Fibroblast of skin of right quadriceps (primary cell): Measurements from ENCODE around the gene NEGR1.
"Not testable (repeated sequence)": the region's sequence is repeated elsewhere in the genome, so short reads cannot be mapped to it uniquely, and the experiment has no call there.

Experiments used
- DNase-seq: peaks from one replicate; pipeline ENCODE4 v3.0.0-alpha.2; 2013

The NEGR1 gene

GRCh38 chr1:71921204-71921603, 361.1 kb downstream of the NEGR1 start:
- no peak for DNase-seq

DNA sequence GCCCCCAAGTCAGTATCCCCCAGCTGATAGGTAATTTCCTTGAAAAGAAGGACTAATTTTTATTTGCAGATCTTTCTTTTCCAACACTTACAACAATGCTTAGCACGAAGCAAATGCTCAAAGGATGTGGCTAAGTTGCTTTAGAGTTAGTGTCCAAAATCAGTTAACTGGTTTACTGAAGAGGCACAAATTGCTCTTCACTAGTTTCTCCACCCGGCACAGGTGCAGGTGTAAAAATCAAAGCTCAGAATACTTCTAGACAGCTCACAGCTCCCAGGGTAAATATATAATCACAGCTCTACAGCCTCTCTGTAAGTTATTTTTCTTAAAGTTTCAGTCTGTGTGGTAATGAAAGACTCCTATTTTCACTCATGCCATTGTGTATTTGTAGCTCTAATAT, 361.8 kb downstream of the NEGR1 start:
- DNase-seq: no peak

- no peak for DNase-seq
These were observed 362.4 kb downstream of the NEGR1 start for GRCh38 chr1:71919811-71920509.

DNA sequence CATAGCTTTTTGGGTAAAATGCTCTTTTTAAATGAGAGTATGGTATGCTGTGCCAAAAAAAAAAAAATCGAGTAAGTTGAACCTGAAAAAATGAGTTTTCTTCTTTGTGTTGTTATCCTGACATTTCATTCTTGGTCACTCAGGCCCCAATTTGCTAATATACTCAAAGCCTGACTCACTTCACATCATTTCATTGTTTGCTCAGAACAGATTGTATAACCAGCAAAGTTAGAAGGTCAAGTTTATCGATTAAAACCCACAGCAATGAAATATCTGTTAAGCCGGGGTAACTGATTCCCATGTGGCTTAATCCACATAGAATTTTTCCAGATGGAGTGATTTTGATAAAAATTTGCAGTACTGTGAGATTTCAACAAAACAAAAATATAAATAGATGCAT, 363.7 kb downstream of the NEGR1 start:
- no peak for DNase-seq

DNA sequence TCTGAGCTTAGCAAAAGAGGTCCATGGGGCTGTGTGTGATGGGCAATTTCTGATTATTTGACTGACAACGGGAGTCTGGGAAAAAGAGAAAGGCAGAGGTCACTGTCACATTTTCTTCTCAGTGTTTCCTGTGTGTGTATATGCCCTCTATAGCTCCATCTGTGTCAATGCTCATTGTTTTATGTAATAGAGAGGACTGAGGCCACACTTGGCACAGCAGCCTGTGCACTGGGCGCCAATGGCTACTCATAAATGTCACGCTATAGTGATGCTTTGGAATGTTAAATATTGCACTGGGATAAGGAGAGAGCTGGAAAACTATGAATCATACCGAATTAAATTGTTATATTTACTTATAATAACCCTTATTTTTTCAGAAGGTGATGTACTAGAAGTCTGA, 365.4 kb downstream of the NEGR1 start:
- DNase-seq: no peak

GRCh38 chr1:71914626-71915025, 367.7 kb downstream of the NEGR1 start:
- no peak for DNase-seq

DNA sequence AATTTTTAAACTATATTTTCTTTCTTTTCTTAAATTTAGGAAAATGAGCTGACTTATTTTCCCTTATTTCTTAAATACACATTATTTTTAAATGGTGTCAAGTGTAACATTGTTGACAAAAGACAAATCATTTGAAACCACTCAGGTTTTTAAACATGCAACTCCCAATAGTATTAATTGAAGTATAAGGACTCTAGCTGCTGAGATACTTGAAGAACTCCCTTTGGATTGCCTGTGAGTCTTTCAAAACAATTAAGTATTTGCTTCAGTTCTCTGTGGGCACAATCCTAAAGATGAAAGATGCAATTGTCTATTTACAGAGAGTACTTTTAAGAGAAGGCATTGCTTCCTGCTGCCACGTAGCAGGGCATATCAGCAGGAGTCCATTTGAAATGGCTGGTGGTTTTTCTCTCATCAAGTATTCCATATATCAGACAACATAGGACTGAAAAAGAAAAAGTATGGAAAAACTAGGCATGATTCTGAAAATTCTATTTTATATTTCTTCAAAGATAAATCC, 373.4 kb downstream of the NEGR1 start:
- DNase-seq: no peak

- no peak for DNase-seq
These were observed 374.0 kb downstream of the NEGR1 start for GRCh38 chr1:71908303-71908702.

GRCh38 chr1:71899881-71900280, 382.5 kb downstream of the NEGR1 start:
- no peak for DNase-seq

DNA sequence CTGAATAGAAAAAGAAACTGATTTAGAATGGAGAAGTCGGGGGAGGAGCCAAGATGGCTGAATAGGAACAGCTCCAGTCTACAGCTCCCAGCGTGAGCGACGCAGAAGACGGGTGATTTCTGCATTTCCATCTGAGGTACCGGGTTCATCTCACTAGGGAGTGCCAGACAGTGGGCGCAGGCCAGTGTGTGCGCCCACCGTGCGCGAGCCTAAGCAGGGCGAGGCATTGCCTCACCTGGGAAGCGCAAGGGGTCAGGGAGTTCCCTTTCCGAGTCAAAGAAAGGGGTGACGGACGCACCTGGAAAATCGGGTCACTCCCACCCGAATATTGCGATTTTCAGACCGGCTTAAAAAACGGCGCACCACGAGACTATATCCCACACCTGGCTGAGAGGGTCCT, 394.2 kb downstream of the NEGR1 start:
- not testable (repeated sequence) for DNase-seq

DNA sequence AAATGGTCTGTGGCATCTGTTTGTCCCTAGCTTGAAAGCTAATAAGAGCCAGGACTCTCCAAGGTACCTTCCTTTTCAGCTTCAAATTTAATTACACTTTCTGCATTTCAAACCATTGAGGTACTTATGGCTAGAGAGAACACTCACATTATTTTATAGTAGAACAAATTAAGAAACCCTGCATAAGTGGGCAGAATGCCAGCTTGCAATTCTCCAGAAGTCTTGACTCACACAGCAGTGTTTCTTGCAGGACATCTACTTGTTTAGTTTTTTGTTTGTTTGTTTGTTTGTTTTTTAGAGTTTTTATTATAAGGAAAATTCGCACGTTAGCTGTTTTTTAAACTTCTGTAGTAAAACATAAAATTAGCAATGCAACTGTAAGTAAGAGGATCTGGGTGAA, 397.2 kb downstream of the NEGR1 start:
- no peak for DNase-seq

DNA sequence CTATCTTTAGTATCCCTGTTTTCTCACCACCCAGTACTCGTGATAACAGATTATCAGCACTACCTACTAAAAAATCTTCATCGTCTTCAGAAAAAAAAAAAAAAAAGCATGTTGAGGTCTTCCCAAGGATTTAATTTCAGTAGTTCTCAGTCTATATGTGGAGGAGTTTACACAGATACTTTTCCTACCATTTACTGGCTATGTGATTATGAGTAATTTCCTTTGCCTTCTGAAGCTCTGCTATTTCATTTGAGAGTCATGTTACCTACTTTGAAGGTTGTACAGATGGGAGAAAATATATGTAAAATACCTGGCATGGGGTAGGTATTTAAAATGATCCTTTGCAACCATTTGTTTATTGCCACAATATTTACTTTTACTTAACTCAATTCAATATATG, 399.7 kb downstream of the NEGR1 start:
- no peak for DNase-seq

GRCh38 chr1:71882226-71882625, 400.1 kb downstream of the NEGR1 start:
- no peak for DNase-seq

GRCh38 chr1:71881611-71882010, 400.7 kb downstream of the NEGR1 start:
- DNase-seq: peak; percentile 24

GRCh38 chr1:71869326-71869725, 413.0 kb downstream of the NEGR1 start:
- DNase-seq: no peak

DNA sequence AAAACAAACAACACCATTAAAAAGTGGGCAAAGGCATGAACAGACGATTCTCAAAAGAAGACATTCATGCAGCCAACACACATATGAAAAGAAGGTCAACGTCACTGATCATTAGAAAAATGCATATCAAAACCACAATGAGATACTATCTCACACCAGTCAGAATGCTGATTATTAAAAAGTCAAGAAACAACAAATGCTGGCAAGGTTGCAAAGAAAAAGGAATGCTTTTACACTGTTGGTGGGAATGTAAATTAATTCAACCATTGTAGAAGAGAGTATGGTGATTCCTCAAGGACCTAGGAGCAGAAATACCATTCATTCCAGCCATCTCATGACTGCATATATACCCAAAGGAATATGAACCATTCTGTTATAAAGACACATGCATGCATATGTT, 419.6 kb downstream of the NEGR1 start:
- peak; percentile 15 for DNase-seq

- DNase-seq: peak; percentile 68
These were observed 421.3 kb downstream of the NEGR1 start for GRCh38 chr1:71861022-71861421.

- no peak for DNase-seq
These were observed 422.5 kb downstream of the NEGR1 start for GRCh38 chr1:71859806-71860205.

- peak; percentile 47 for DNase-seq
These were observed 424.5 kb downstream of the NEGR1 start for GRCh38 chr1:71857862-71858261.

DNA sequence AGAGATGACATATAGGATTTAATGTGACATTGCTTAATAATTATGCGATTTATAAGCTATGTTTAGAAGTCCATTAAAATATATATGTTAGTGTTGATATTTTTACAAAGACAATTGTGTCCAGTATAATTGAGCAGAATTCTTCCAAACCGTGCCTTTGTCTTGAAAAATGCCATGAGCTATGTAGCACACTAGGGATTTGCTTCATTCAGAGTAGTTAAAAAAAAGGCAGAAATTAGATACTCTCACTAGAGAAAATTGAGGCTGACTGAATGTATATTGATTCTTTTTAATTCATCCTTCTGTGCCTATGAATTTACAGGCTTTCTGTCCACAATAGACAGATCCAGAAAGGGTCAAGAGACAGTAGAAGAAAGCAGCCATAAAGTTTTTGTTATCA, 429.0 kb downstream of the NEGR1 start:
- DNase-seq: no peak

GRCh38 chr1:71850936-71851335, 431.4 kb downstream of the NEGR1 start:
- DNase-seq: no peak

DNA sequence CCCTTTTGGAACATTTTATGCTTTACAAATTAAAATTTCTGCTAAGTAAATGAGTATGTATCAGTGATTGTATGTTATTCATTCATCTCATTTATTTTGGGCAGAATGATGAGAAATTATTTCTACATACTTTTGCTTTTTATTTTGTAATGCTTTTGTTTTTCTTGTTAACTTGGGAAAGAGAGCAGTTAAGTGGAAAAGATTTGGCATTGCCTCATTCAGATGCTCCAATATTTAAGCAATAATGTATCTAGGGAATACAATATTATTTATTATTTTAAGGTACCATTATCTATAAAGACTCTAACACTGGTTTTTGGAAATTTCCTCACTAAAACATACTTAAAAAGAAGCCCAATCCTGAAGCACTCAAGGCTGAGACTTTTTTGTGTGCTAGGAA, 431.8 kb downstream of the NEGR1 start:
- no peak for DNase-seq

- no peak for DNase-seq
These were observed 439.3 kb downstream of the NEGR1 start for GRCh38 chr1:71843012-71843411.

DNA sequence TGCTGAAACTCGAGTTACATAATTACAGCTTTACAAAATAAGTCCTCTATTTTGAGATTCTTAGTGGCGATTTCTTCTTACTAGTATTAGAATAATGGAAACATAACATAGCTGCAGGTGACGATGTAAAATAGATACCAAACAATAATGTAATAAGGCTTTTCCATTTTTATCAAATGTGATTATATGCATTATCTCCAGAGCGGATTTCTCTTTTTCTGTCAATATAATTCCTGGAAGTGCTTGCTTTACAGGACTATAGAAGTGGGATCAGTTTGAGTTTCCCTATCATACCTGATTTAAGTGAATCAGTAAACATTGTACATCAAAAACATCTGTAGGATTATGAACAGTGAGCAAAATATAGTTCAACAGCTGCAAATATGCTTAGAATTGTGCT, 442.5 kb downstream of the NEGR1 start:
- no peak for DNase-seq

DNA sequence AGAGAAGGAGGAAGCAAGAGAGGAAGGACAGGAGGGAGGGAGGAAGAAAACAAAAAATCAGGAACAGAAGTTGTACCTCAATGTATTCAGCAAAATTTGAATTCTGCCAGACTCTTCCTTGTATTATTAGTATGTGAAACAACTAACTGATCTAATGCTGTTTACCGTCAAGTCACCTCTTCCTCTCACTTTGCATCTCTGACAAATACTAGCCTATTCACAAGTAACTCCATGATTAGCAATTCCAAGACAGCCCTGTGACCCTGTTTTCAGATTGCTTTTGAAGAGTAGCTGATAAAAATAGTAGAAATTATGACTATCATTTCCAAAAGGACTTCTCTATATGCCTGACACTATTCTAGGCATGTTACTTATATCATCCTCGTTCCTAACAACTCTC, 445.4 kb downstream of the NEGR1 start:
- no peak for DNase-seq
